DOHH2 (cell line): ENCODE measurements around the gene RCOR1.
"Not testable (repeated sequence)": the region's sequence is repeated elsewhere in the genome, so short reads cannot be mapped to it uniquely, and the experiment has no call there.

Experiments used
- CTCF ChIP-seq: fragments of 200-600 bp; sonication (generic); IDR thresholded peaks from one replicate; pipeline ENCODE4 v1.5.1; 2014; ENCODE audit warnings: antibody characterized with exemption, mild to moderate bottlenecking, low read depth, low read length; ENCODE audit not compliant: poor library complexity, severe bottlenecking
- EZH2phosphoT487 ChIP-seq: fragments of 200-600 bp; sonication (generic); IDR thresholded peaks from 2 replicates; pipeline ENCODE4 v1.6.1; 2017; ENCODE audit warnings: borderline replicate concordance, mild to moderate bottlenecking, antibody characterized with exemption, low read length, moderate library complexity, mixed read lengths

DNA sequence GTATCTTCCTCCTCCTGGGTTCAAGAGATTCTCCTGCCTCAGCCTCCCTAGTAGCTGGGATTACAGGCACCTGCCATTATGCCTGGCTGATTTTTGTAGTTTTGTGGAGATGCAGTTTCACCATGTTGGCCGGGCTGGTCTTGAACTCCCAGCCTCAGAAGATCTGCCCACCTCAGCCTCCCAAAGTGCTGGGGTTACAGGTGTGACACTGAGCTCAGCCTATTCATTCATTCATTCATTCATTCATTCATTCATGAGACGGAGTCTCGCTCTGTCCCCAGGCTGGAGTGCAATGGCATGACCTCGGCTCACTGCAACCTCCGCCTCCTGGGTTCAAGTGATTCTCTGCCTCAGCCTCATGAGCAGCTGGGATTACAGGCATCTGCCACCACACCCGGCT lies 47.2 kb downstream of the RCOR1 start:
- not testable (repeated sequence) for TF ChIP-seq CTCF, EZH2phosphoT487
